Measurements from ENCODE around the gene NFKBIE. TPM values are rescaled to one million over a fixed set of nuclear protein-coding genes. Genes with fewer than 3 reads are reported as not detected.

The NFKBIE gene
- total RNA-seq, 2 donors from 2014 or later: 18.9 to 68.6 TPM

- ATAC-seq (no peak), DNase-seq (no peak)
- intact Hi-C loops (cut with DNase I): loop anchor here (5.0 kb wide), 1 partner anchor 64 kb away; no protein-coding TSS in a partner anchor
- Histone ChIP-seq H3K27ac (no peak overlapping the region), H3K27me3 (peaks cover 0 to 18% of the 10 kb centered on the region in 2 donors), H3K9me3 (no peaks in the 10 kb centered on the region), H3K4me1 (peaks cover 12% of the 10 kb centered on the region), H3K4me3 (no peak overlapping the region), H3K36me3 (replicated peaks in 1 of 2; ENCODE audit: insufficient read depth in 1 of 2, low read depth in 2 of 2) (no peaks in the 10 kb centered on the region)
- TF ChIP-seq CTCF (IDR thresholded peaks at IDR 0.05) (no peak), POLR2A (IDR thresholded peaks at IDR 0.05) (no peak)
- 72 to 83% methylated on average over 15 to 21 of the region's 23 CpGs for WGBS, 2 donors
These were observed 7.7 kb upstream of the NFKBIE start for GRCh38 chr6:44272999-44273566.

- H3K27ac ChIP-seq: no peak overlapping the region
- TF ChIP-seq CTCF (IDR thresholded peaks at IDR 0.05): no peak
- TF ChIP-seq POLR2A (IDR thresholded peaks at IDR 0.05): no peak
- no peak for ATAC-seq
- H3K36me3 ChIP-seq (replicated peaks in 1 of 2; ENCODE audit: insufficient read depth in 1 of 2, low read depth in 2 of 2): no peaks in the 10 kb centered on the region
- intact Hi-C loops (cut with DNase I): loop anchor here (5.0 kb wide), 1 partner anchor 65 kb away; no protein-coding TSS in a partner anchor
- DNase-seq: no peak
- WGBS, 2 donors: 76 to 81% methylated on average over 3 of the region's 3 CpGs
- H3K4me3 ChIP-seq: no peak overlapping the region
- H3K9me3 ChIP-seq: no peaks in the 10 kb centered on the region
- peaks cover 0 to 18% of the 10 kb centered on the region in 2 donors for H3K27me3 ChIP-seq
- peaks cover 12% of the 10 kb centered on the region for H3K4me1 ChIP-seq
These were observed 7.2 kb upstream of the NFKBIE start for GRCh38 chr6:44272529-44272928.

- no peak for ATAC-seq
- peaks cover 12% of the 10 kb centered on the region for H3K4me1 ChIP-seq
- H3K4me3 ChIP-seq: no peak overlapping the region
- H3K27me3 ChIP-seq: peaks cover 0 to 18% of the 10 kb centered on the region in 2 donors
- no peak for TF ChIP-seq CTCF (IDR thresholded peaks at IDR 0.05)
- TF ChIP-seq POLR2A (IDR thresholded peaks at IDR 0.05): no peak
- no peaks in the 10 kb centered on the region for H3K36me3 ChIP-seq (replicated peaks in 1 of 2; ENCODE audit: insufficient read depth in 1 of 2, low read depth in 2 of 2)
- intact Hi-C loops (cut with DNase I): loop anchor here (5.0 kb wide), 1 partner anchor 65 kb away; no protein-coding TSS in a partner anchor
- no peak for DNase-seq
- WGBS, 2 donors: 39 to 44% methylated on average over 3 of the region's 3 CpGs
- H3K27ac ChIP-seq: no peak overlapping the region
- H3K9me3 ChIP-seq: no peaks in the 10 kb centered on the region
These were observed 6.6 kb upstream of the NFKBIE start for GRCh38 chr6:44271914-44272313.

GRCh38 chr6:44271406-44271723, 6.0 kb upstream of the NFKBIE start:
- Histone ChIP-seq H3K27ac (no peak overlapping the region), H3K36me3 (replicated peaks in 1 of 2; ENCODE audit: insufficient read depth in 1 of 2, low read depth in 2 of 2) (no peaks in the 10 kb centered on the region), H3K4me1 (peaks cover 11% of the 10 kb centered on the region), H3K27me3 (peaks cover 0 to 17% of the 10 kb centered on the region in 2 donors), H3K9me3 (no peaks in the 10 kb centered on the region), H3K4me3 (no peak overlapping the region)
- intact Hi-C loops (cut with DNase I): loop anchor here (5.0 kb wide), 1 partner anchor 66 kb away; no protein-coding TSS in a partner anchor
- no peak for DNase-seq
- 81 to 89% methylated on average over 6 of the region's 6 CpGs for WGBS, 2 donors
- no peak for ATAC-seq
- no peak for TF ChIP-seq CTCF (IDR thresholded peaks at IDR 0.05)
- no peak for TF ChIP-seq POLR2A (IDR thresholded peaks at IDR 0.05)
